ENCODE data around the gene SNAPIN.

SNAPIN gene

GRCh38 chr1:153680120-153680403, 21.6 kb downstream of the SNAPIN start:
- DNase-seq, result no peak

GRCh38 chr1:153682730-153683129, 24.2 kb downstream of the SNAPIN start:
- DNase-seq, result no peak

- no peak for DNase-seq
Measured at GRCh38 chr1:153683854-153684253, 25.4 kb downstream of the SNAPIN start.

GRCh38 chr1:153684892-153685291, 26.4 kb downstream of the SNAPIN start:
- DNase-seq, result no peak

GRCh38 chr1:153685544-153686340, 27.2 kb downstream of the SNAPIN start:
- no peak for DNase-seq

GRCh38 chr1:153687346-153688125, 29.0 kb downstream of the SNAPIN start:
- no peak for DNase-seq

GRCh38 chr1:153688276-153688675, 29.8 kb downstream of the SNAPIN start:
- no peak for DNase-seq

- DNase-seq, result no peak
Measured at GRCh38 chr1:153688736-153689328, 30.3 kb downstream of the SNAPIN start.

- DNase-seq, result no peak
Measured at GRCh38 chr1:153693466-153693865, 35.0 kb downstream of the SNAPIN start.

- no peak for DNase-seq
Measured at GRCh38 chr1:153696741-153697140, 38.2 kb downstream of the SNAPIN start.

- DNase-seq, result no peak
Measured at GRCh38 chr1:153697191-153698019, 38.9 kb downstream of the SNAPIN start.

- DNase-seq, result peak; percentile 69
Measured at GRCh38 chr1:153698020-153698922, 39.8 kb downstream of the SNAPIN start.

- DNase-seq, result no peak
Measured at GRCh38 chr1:153698923-153699714, 40.6 kb downstream of the SNAPIN start.

GRCh38 chr1:153699768-153700167, 41.3 kb downstream of the SNAPIN start:
- DNase-seq, result no peak

GRCh38 chr1:153705484-153705883, 47.0 kb downstream of the SNAPIN start:
- no peak for DNase-seq

- DNase-seq, result no peak
Measured at GRCh38 chr1:153711026-153711425, 52.5 kb downstream of the SNAPIN start.

All from NCI-H2227 treated with DMSO at 0.1 percent for 48 hours (cell line).